Heart right ventricle (tissue), 16 donors: ENCODE measurements around the gene TRAPPC6A. TPM values are rescaled to one million over a fixed set of nuclear protein-coding genes. Genes with fewer than 3 reads are reported as not detected.
A peak's percentile ranks its signal among the peaks of the same experiment; 100 is the strongest.

Experiments
- ATAC-seq, 8 donors: fragments of 200-7000 bp; cut with Tn5 transposase; one replicate each; pipeline ENCODE4 v1.9.1; 2020; ENCODE audit warnings: mild to moderate bottlenecking in 8 of 8, moderate library complexity in 8 of 8, moderate number of reproducible peaks in 1 of 8
- DNase-seq, 2 donors: peaks; one replicate each; pipeline ENCODE4 v3.0.0-alpha.2; 2020
- H3K27ac ChIP-seq, 10 donors: fragments of 200-600 bp; sonication (generic) in 2 of 10; one replicate each; pipeline versions ENCODE4 v1.5.0 to v1.8.0; 2020 to 2022; ENCODE audit warnings: mild to moderate bottlenecking in 3 of 10
- H3K27me3 ChIP-seq, 7 donors: fragments of 200-600 bp; one replicate each; pipeline ENCODE4 v1.8.0; 2021 to 2022; ENCODE audit warnings: mild to moderate bottlenecking in 2 of 7
- H3K36me3 ChIP-seq, 9 donors: fragments of 200-600 bp; sonication (generic) in 1 of 9; one replicate each; pipeline versions ENCODE4 v1.5.0 to v1.8.0; 2020 to 2022; ENCODE audit warnings: mild to moderate bottlenecking in 2 of 9
- H3K4me1 ChIP-seq, 9 donors: fragments of 200-600 bp; sonication (generic) in 1 of 9; one replicate each; pipeline versions ENCODE4 v1.5.0 to v1.8.0; 2020 to 2022; ENCODE audit warnings: mild to moderate bottlenecking in 4 of 9
- H3K4me3 ChIP-seq, 10 donors: fragments of 200-600 bp; sonication (generic) in 2 of 10; one replicate each; pipeline versions ENCODE4 v1.5.0 to v1.8.0; 2020 to 2022; ENCODE audit warnings: mild to moderate bottlenecking in 7 of 10, moderate library complexity in 2 of 10
- H3K9me3 ChIP-seq, 11 donors: fragments of 200-600 bp in 10 of 11; sonication (generic) in 2 of 11; one replicate each; pipeline versions ENCODE4 v1.5.0 to v1.8.0; 2013 to 2022; ENCODE audit warnings: mild to moderate bottlenecking in 2 of 11, control low read depth in 1 of 11, moderate library complexity in 1 of 11
- CTCF ChIP-seq, 9 donors: fragments of 200-600 bp; sonication (generic) in 2 of 9; IDR thresholded peaks; one replicate each; pipeline versions ENCODE4 v1.5.0 to v1.8.0; 2021 to 2022; ENCODE audit warnings: antibody characterized with exemption in 9 of 9, mild to moderate bottlenecking in 5 of 9, moderate library complexity in 1 of 9
- WGBS, 2 donors: extraction: QIAGEN DNeasy Blood & Tissue Kit; methylation state at CpG; one replicate each; pipeline ENCODE4 v1.1.7; 2013; ENCODE audit warnings: inconsistent platforms in 1 of 2; 5-methylcytosine and 5-hydroxymethylcytosine counted together
- intact Hi-C, 10 donors: fragments of 100-400 bp; cut with DNase I; formaldehyde crosslinking; loops; one replicate each; pipeline versions ENCODE4 v1.11.1 to v1.14.2; 2022
- polyA plus RNA-seq, 2 donors: library from polyadenylated mRNA; stranded (reverse); fragments of 200-250 nt; gene quantifications; one replicate each; pipeline ENCODE4 v1.2.3, GENCODE V29; 2013
- total RNA-seq, 10 donors: library from RNA; stranded (reverse); fragmentation: NEBNext Ultra II Directional in 3 of 10; extraction: Animal tissue kit (Norgen Biotek cat#: 25700) in 3 of 10; gene quantifications; one replicate each; pipeline versions ENCODE4 v1.2.1 to v1.2.4, GENCODE V29; 2021 to 2023
- donor health status: Arrhythmogenic right ventricular cardiomyopathy.
- donor health status: ischemic (EF 13 %, LVEDD 7.1; RV severe dilation, severe dysfunction).
- donor health status: healthy with polysubstance abuse.
- donor health status: DM: no; HTN: yes; CAD: no.
- donor health status: DM: no; HTN: no; CAD: no.
- donor health status: ischemic (EF 25% LVEDD 6.9; RV normal size, moderate dysfunction).
- donor health status: ischemic (EF 25% LVEDD 5.7; RV mildly dilated, moderate dysfunction).
- donor health status: healthy.
- donor health status: DM: yes; HTN: yes; CAD: no.
- donor health status: Ischemic cardiomyopathy.
- donor health status: ischemic (EF 35%, LVEDD 5.7; RV mildly dilated, moderate dysfunction).
- donor health status: nonischemic (EF 11% LVEDD 7.7; RV severe dilation, severe dysfunction).
- donor health status: DM: yes; HTN: yes; CAD: no.
- donor health status: PGD.
- donor health status: ischemic (EF 29% LVEDD 5.4; RV normal size, mild dysfunction).
- donor health status: nonischemic (EF 23%, LVEDD 6.1; RV moderate dilation, normal function).

Gene TRAPPC6A
- total and polyA plus RNA-seq, 12 donors: 14.3 to 24.9 (median 16.8) TPM

DNA sequence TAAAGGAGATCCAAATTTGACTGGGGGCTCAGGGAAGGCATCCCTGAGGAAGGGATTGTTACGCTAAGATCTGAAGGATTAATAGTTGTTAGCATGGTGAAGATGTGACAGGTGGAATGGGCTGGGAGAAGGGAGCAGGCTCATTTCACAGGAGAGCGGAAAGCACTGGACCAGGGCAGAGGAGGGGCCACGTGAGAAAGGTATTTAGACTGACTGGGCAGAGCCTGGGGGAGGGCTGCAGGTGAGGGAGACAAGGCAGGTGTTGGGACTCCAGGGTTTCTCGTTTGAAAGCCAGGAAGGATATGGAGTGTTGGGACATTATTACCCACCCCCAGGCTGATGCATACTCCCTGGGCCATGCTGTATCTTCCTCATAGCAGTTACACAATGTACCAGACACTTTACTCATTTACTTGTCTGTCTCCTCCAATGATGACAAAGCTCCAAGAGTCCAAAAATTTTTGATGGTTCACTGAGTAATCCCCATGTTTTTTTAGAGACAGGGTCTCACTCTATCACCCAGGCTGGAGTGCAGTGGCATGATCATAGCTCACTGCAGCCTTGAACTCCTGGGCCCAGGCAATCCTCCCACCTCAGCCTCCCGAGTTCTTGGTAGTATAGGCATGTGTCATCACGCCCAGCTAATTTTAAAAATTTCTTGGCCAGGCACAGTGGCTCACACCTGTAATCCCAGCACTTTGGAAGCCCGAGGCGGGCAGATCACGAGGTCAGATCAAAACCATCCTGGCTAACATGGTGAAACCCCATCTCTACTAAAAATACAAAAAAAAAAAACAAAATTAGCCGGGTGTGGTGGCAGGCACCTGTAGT is 2.3 kb downstream of the TRAPPC6A start:
- Histone ChIP-seq H3K27ac (no peak overlapping the region), H3K36me3 (peaks cover 0 to 5% (median 0%) of the 10 kb centered on the region in 9 donors), H3K4me1 (peaks cover under 1 to 48% (median 28%) of the 10 kb centered on the region in 9 donors), H3K9me3 (no peaks in the 10 kb centered on the region), H3K27me3 (no peaks in the 10 kb centered on the region), H3K4me3 (no peak overlapping the region)
- intact Hi-C loops: loop anchor here in 4 of 10 donors (5.0 to 10.0 kb wide), 3 partner anchors 73 to 281 kb away; partner anchors contain the start of genes PPP1R37 (in 2 of the 4) and TOMM40 (in 1 of the 4)
- 85 to 88% methylated on average over 10 of the region's 10 CpGs for WGBS, 2 donors
- ATAC-seq: no peak
- TF ChIP-seq CTCF (IDR thresholded peaks at IDR 0.05): no peak
- no peak for DNase-seq

GRCh38 chr19:45173816-45174215 is 4.2 kb downstream of the TRAPPC6A start:
- no peaks in the 10 kb centered on the region for H3K27me3 ChIP-seq
- no peak overlapping the region for H3K4me3 ChIP-seq
- H3K27ac ChIP-seq: peak overlapping the region in 1 of 10 donors; percentile 26
- 85 to 86% methylated on average over 12 of the region's 12 CpGs for WGBS, 2 donors
- H3K4me1 ChIP-seq: peaks cover 0 to 50% (median 17%) of the 10 kb centered on the region in 9 donors
- no peaks in the 10 kb centered on the region for H3K9me3 ChIP-seq
- DNase-seq: no peak
- TF ChIP-seq CTCF (IDR thresholded peaks at IDR 0.05): no peak
- no peak for ATAC-seq
- intact Hi-C loops: loop anchor here in 1 of 10 donors (10.0 kb wide), 1 partner anchor 279 kb away; the partner anchor contains the start of gene TOMM40
- no peaks in the 10 kb centered on the region for H3K36me3 ChIP-seq

DNA sequence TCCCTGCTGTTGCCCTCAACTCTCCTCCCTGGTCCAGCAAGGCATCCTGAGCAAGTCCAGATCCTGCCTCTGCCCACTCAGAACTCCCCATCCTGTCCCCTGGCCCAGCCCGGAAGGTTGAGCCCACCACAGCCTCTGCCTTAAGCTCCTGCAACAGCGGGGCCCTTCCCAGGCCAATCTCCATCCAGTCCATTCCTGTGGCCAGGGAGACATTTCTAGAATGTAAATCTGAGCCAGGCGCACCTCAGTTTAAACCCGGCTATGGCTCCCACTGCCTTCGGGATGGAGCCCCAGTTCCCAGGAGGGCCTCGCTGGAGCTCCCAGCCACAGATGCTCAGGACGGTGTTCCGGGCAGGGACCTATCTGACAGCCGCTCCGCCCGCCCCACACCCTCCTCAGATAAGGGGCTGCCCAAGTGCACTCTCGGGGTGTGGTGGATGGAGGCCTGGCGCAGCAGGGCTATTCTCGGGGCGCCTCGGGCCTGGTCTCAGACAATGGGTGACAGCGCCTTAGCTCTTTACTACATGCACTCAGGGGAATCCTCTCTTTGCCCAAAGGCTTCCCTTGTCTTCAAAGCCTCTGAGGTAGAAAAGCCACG is 5.3 kb downstream of the TRAPPC6A start:
- ATAC-seq (no peak), DNase-seq (no peak)
- Histone ChIP-seq H3K4me1 (peaks cover 0 to 49% (median 15%) of the 10 kb centered on the region in 9 donors), H3K27ac (peak overlapping the region; percentile 10 to 78 (median 48)), H3K36me3 (no peaks in the 10 kb centered on the region), H3K9me3 (no peaks in the 10 kb centered on the region), H3K27me3 (no peaks in the 10 kb centered on the region), H3K4me3 (no peak overlapping the region)
- 83 to 85% methylated on average over 17 of the region's 18 CpGs for WGBS, 2 donors
- TF ChIP-seq CTCF (IDR thresholded peaks at IDR 0.05): no peak
- intact Hi-C loops: loop anchor here in 1 of 10 donors (10.0 kb wide), 1 partner anchor 278 kb away; the partner anchor contains the start of gene TOMM40

GRCh38 chr19:45172173-45172572 is 5.9 kb downstream of the TRAPPC6A start:
- H3K9me3 ChIP-seq: no peaks in the 10 kb centered on the region
- WGBS, 2 donors: 60 to 63% methylated on average over 4 of the region's 4 CpGs
- peak overlapping the region; percentile 10 to 78 (median 48) for H3K27ac ChIP-seq
- no peak overlapping the region for H3K4me3 ChIP-seq
- ATAC-seq (peak in 6 of 8 donors; percentile 14 to 76 (median 44)), DNase-seq (no peak)
- no peak for TF ChIP-seq CTCF (IDR thresholded peaks at IDR 0.05)
- intact Hi-C loops: loop anchor here in 1 of 10 donors (10.0 kb wide), 1 partner anchor 277 kb away; the partner anchor contains the start of gene TOMM40
- no peaks in the 10 kb centered on the region for H3K27me3 ChIP-seq
- H3K4me1 ChIP-seq: peaks cover 0 to 46% (median 13%) of the 10 kb centered on the region in 9 donors
- no peaks in the 10 kb centered on the region for H3K36me3 ChIP-seq
